H9 (cell line): ENCODE data around the gene NKX1-1. TPM values are rescaled to one million over a fixed set of nuclear protein-coding genes. Genes with fewer than 3 reads are reported as not detected.

ENCODE experiments used
- DNase-seq: peaks from one replicate; pipeline ENCODE4 v3.0.0-alpha.2; 2017
- H2AFZ ChIP-seq: one replicate; pipeline ENCODE4 v1.6.1; 2013; ENCODE audit warnings: mild to moderate bottlenecking, low read length, control low read depth, moderate library complexity
- H2AK5ac ChIP-seq: 2 replicates; pipeline ENCODE4 v1.6.1; 2013; ENCODE audit warnings: low read length, control low read depth, mixed read lengths; ENCODE audit not compliant: insufficient read length
- H2BK120ac ChIP-seq: one replicate; pipeline ENCODE4 v1.6.1; 2013; ENCODE audit warnings: low read depth, mild to moderate bottlenecking, low read length, control low read depth, inconsistent platforms; ENCODE audit not compliant: poor library complexity, severe bottlenecking
- H2BK12ac ChIP-seq: 2 replicates; pipeline ENCODE4 v1.6.1; 2013; ENCODE audit warnings: low read length, control low read depth, mixed read lengths, low read depth; ENCODE audit not compliant: insufficient read length
- H2BK15ac ChIP-seq: 2 replicates; pipeline ENCODE4 v1.6.1; 2013; ENCODE audit warnings: low read depth, low read length, control low read depth
- H2BK20ac ChIP-seq: one replicate; pipeline ENCODE4 v1.6.1; 2013; ENCODE audit warnings: low read depth, mild to moderate bottlenecking, low read length, control low read depth, inconsistent platforms; ENCODE audit not compliant: poor library complexity, severe bottlenecking
- H2BK5ac ChIP-seq: 2 replicates; pipeline ENCODE4 v1.6.1; 2013; ENCODE audit warnings: low read length, control low read depth, mixed read lengths; ENCODE audit not compliant: insufficient read length
- H3K14ac ChIP-seq: 2 replicates; pipeline ENCODE4 v1.6.1; 2013; ENCODE audit warnings: low read length, control low read depth; ENCODE audit not compliant: insufficient read depth
- H3K18ac ChIP-seq: 2 replicates; pipeline ENCODE4 v1.6.1; 2013; ENCODE audit warnings: low read depth, mild to moderate bottlenecking, mixed read lengths, low read length, control low read depth; ENCODE audit not compliant: insufficient read length
- H3K23ac ChIP-seq: 2 replicates; pipeline ENCODE4 v1.6.1; 2013; ENCODE audit warnings: low read length, control low read depth, mixed read lengths, low read depth; ENCODE audit not compliant: insufficient read length
- H3K23me2 ChIP-seq: 2 replicates; pipeline ENCODE4 v1.6.1; 2013; ENCODE audit warnings: low read depth, mild to moderate bottlenecking, mixed read lengths, low read length, control low read depth; ENCODE audit not compliant: insufficient read length, poor library complexity, severe bottlenecking
- H3K27ac ChIP-seq: 2 replicates; pipeline ENCODE4 v1.5.1; 2013; ENCODE audit warnings: low read length, control low read depth, mixed read lengths, low read depth; ENCODE audit not compliant: insufficient read length
- H3K27me3 ChIP-seq: 2 replicates; pipeline ENCODE4 v1.6.1; 2013; ENCODE audit warnings: low read length, control low read depth, inconsistent platforms; ENCODE audit not compliant: insufficient read depth
- H3K4ac ChIP-seq: 2 replicates; pipeline ENCODE4 v1.6.1; 2013; ENCODE audit warnings: low read depth, mild to moderate bottlenecking, control low read depth, inconsistent platforms, low read length, moderate library complexity
- H3K4me1 ChIP-seq: 2 replicates; pipeline ENCODE4 v1.6.1; 2013; ENCODE audit warnings: low read length, control low read depth, inconsistent platforms; ENCODE audit not compliant: insufficient read depth
- H3K4me2 ChIP-seq: 2 replicates; pipeline ENCODE4 v1.6.1; 2013; ENCODE audit warnings: low read length, control low read depth, mixed read lengths; ENCODE audit not compliant: insufficient read length, insufficient read depth
- H3K56ac ChIP-seq: 2 replicates; pipeline ENCODE4 v1.6.1; 2013; ENCODE audit warnings: low read depth, mild to moderate bottlenecking, mixed read lengths, low read length, control low read depth; ENCODE audit not compliant: insufficient read length
- H3K79me1 ChIP-seq: 2 replicates; pipeline ENCODE4 v1.6.1; 2013; ENCODE audit warnings: low read depth, mild to moderate bottlenecking, moderate library complexity, low read length, control low read depth, inconsistent platforms; ENCODE audit not compliant: insufficient read depth, poor library complexity, severe bottlenecking
- H3K79me2 ChIP-seq: 2 replicates; pipeline ENCODE4 v1.6.1; 2013; ENCODE audit warnings: low read length, control low read depth, inconsistent platforms; ENCODE audit not compliant: insufficient read depth
- H3K9ac ChIP-seq: 2 replicates; pipeline ENCODE4 v1.6.1; 2013; ENCODE audit warnings: low read length, control low read depth, mixed read lengths; ENCODE audit not compliant: insufficient read length; ENCODE audit errors: extremely low read depth
- H3K9me3 ChIP-seq: one replicate; pipeline ENCODE4 v1.6.1; 2013; ENCODE audit warnings: low read depth, low read length, inconsistent platforms; ENCODE audit not compliant: control insufficient read depth
- H3T11ph ChIP-seq: one replicate; pipeline ENCODE4 v1.6.1; 2013; ENCODE audit warnings: mild to moderate bottlenecking, low read length, control low read depth, inconsistent platforms
- H4K20me1 ChIP-seq: one replicate; pipeline ENCODE4 v1.6.1; 2013; ENCODE audit not compliant: control insufficient read depth, insufficient read length, insufficient read depth
- H4K5ac ChIP-seq: 2 replicates; pipeline ENCODE4 v1.6.1; 2013; ENCODE audit warnings: low read depth, mild to moderate bottlenecking, mixed read lengths, low read length, control low read depth; ENCODE audit not compliant: insufficient read length
- H4K8ac ChIP-seq: replicated peaks from 2 replicates; pipeline ENCODE4 v1.6.1; 2013; ENCODE audit warnings: low read length, control low read depth, mixed read lengths, low read depth; ENCODE audit not compliant: insufficient read length
- H4K91ac ChIP-seq: 2 replicates; pipeline ENCODE4 v1.6.1; 2013; ENCODE audit warnings: low read depth, mild to moderate bottlenecking, moderate library complexity, mixed read lengths, low read length, control low read depth; ENCODE audit not compliant: insufficient read length
- H3K27ac Mint-ChIP-seq, 3 experiments: 2 replicates in 2 of 3; 3 replicates in 1 of 3; pipeline ENCODE4 v1.8.0; 2020 to 2021; ENCODE audit warnings: mixed read lengths in 3 of 3, mild to moderate bottlenecking in 1 of 3, moderate library complexity in 1 of 3
- H3K27me3 Mint-ChIP-seq: 2 replicates; pipeline ENCODE4 v1.8.0; 2021; ENCODE audit warnings: low read depth, mild to moderate bottlenecking, moderate library complexity, mixed read lengths
- H3K36me3 Mint-ChIP-seq, 3 experiments: 2 replicates in 2 of 3; 3 replicates in 1 of 3; pipeline ENCODE4 v1.8.0; 2020 to 2021; ENCODE audit warnings: low read depth in 3 of 3, mixed read lengths in 3 of 3; ENCODE audit not compliant: insufficient read depth in 1 of 3
- H3K4me1 Mint-ChIP-seq, 2 experiments: 2 replicates each; pipeline ENCODE4 v1.8.0; 2020; ENCODE audit warnings: mixed read lengths in 2 of 2
- H3K4me3 Mint-ChIP-seq, 2 experiments: 2 replicates in 1 of 2; 3 replicates in 1 of 2; pipeline ENCODE4 v1.8.0; 2020 to 2021; ENCODE audit warnings: mild to moderate bottlenecking in 2 of 2, mixed read lengths in 2 of 2, moderate library complexity in 1 of 2
- H3K9me3 Mint-ChIP-seq, 2 experiments: 2 replicates in 1 of 2; 3 replicates in 1 of 2; pipeline ENCODE4 v1.8.0; 2020; ENCODE audit warnings: mild to moderate bottlenecking in 2 of 2, mixed read lengths in 2 of 2, moderate library complexity in 1 of 2
- WGBS: extraction: QIAGEN DNeasy Blood & Tissue Kit; methylation state at CpG from one replicate; pipeline ENCODE4 v1.1.7; 2013; ENCODE audit warnings: missing lambda C conversion rate, low lambda C conversion rate, mixed read lengths; ENCODE audit not compliant: insufficient read length; ENCODE audit errors: extremely low coverage; 5-methylcytosine and 5-hydroxymethylcytosine counted together
- total RNA-seq: library from RNA; stranded (reverse); gene quantifications from 2 replicates; pipeline ENCODE4 v1.2.1, GENCODE V29; 2021
- TF ChIP-seq, protein P1 (sequence below): fragments of 200-600 bp; sonication (generic); conservative IDR thresholded peaks from 3 replicates; pipeline ENCODE4 v1.8.0; 2021; ENCODE audit warnings: antibody characterized with exemption, mild to moderate bottlenecking

Gene NKX1-1
- total RNA-seq, 1 experiment from 2014 or later: not detected

DNA sequence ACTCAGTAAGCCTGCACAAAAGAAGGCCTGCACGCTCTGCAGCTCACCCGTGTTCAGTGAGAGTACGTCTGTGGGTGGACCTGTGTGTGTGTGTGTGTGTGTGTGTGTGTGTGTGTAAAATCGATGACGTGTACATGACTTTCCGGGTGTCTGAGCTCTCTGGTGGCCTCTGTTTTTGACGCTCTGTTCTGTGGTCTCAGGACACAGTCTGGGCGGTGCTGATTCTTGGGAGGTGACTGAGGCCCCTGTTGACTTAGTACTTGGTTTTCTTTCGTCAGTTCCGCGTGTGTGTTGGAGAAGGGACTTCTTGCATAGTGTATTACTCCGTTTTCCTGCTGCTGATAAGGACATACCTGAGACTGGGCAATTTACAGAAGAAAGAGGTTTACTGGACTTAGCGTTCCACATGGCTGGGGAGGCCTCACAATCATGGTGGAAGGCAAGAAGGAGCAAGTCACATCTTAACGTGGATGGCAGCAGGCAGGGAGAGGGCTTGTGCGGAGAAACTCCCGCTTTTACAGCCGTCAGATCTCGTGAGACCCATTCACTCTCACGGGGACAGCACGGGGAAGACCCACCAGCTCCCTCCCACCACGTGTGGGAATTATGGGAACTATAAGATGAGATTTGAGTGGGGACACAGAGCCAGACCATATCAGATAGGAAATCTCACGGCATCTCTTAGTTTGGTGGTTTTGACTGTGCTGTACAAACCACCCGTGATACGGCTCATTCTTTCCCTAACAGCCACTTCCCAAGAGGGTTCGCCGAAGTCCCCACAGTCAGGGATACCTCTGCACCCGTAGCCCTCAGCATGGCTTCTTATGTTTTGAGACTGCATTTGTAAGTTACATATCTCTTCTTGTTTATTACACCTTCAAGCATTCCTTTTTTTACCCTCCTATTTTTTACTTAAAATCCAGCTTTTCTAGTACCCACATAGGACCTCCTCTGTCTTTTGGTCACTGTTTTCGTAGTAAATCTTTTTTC, 34.8 kb downstream of the NKX1-1 start:
- H3K27ac Mint-ChIP-seq: peak overlapping the region in 1 of 3 experiments; percentile 46; a peak in 1 of 7 replicates
- Histone ChIP-seq H3K14ac (no peak overlapping the region), H2BK20ac (no peak overlapping the region), H3K27me3 (no peaks in the 10 kb centered on the region), H3K18ac (no peak overlapping the region), H2BK120ac (no peak overlapping the region), H3K4ac (no peak overlapping the region), H2BK12ac (no peak overlapping the region), H4K5ac (no peak overlapping the region), H3K9me3 (no peaks in the 10 kb centered on the region), H4K20me1 (no peaks in the 10 kb centered on the region), H3K4me1 (no peaks in the 10 kb centered on the region), H3K23ac (no peak overlapping the region), H2BK5ac (no peak overlapping the region), H3K4me2 (no peak overlapping the region), H2AK5ac (no peak overlapping the region), H4K8ac (no peak overlapping the region), H2AFZ (no peak overlapping the region), H4K91ac (no peak overlapping the region), H3T11ph (no peak overlapping the region), H2BK15ac (no peak overlapping the region), H3K23me2 (no peaks in the 10 kb centered on the region), H3K79me2 (no peaks in the 10 kb centered on the region), H3K27ac (no peak overlapping the region), H3K79me1 (no peaks in the 10 kb centered on the region), H3K9ac (no peak overlapping the region), H3K56ac (no peak overlapping the region)
- H3K9me3 Mint-ChIP-seq: no peaks in the 10 kb centered on the region
- H3K4me1 Mint-ChIP-seq: peaks cover 4 to 5% of the 10 kb centered on the region in 2 experiments; a peak in 1 of 4 replicates
- H3K36me3 Mint-ChIP-seq: peaks cover 2 to 13% (median 10%) of the 10 kb centered on the region in 3 experiments; a peak in 6 of 7 replicates
- no peaks in the 10 kb centered on the region for H3K27me3 Mint-ChIP-seq
- no peak overlapping the region for H3K4me3 Mint-ChIP-seq
- no peak for DNase-seq
- no CpG with 5 or more reads among the region's 28 CpGs for WGBS
- TF ChIP-seq, protein P1, sequence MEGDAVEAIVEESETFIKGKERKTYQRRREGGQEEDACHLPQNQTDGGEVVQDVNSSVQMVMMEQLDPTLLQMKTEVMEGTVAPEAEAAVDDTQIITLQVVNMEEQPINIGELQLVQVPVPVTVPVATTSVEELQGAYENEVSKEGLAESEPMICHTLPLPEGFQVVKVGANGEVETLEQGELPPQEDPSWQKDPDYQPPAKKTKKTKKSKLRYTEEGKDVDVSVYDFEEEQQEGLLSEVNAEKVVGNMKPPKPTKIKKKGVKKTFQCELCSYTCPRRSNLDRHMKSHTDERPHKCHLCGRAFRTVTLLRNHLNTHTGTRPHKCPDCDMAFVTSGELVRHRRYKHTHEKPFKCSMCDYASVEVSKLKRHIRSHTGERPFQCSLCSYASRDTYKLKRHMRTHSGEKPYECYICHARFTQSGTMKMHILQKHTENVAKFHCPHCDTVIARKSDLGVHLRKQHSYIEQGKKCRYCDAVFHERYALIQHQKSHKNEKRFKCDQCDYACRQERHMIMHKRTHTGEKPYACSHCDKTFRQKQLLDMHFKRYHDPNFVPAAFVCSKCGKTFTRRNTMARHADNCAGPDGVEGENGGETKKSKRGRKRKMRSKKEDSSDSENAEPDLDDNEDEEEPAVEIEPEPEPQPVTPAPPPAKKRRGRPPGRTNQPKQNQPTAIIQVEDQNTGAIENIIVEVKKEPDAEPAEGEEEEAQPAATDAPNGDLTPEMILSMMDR: no peak
